GM11168 (cell line): ENCODE data around the gene TAOK1.
"Not testable (repeated sequence)": the region's sequence is repeated elsewhere in the genome, so short reads cannot be mapped to it uniquely, and the experiment has no call there.

Experiments
- in situ Hi-C: fragments of 300-500 bp; cut with MboI; formaldehyde crosslinking; loops from one replicate; pipeline ENCODE4 v1.12.0; 2022; ENCODE audit warnings: low sequenced_read_pairs; ENCODE audit not compliant: unreplicated experiment

Gene TAOK1

DNA sequence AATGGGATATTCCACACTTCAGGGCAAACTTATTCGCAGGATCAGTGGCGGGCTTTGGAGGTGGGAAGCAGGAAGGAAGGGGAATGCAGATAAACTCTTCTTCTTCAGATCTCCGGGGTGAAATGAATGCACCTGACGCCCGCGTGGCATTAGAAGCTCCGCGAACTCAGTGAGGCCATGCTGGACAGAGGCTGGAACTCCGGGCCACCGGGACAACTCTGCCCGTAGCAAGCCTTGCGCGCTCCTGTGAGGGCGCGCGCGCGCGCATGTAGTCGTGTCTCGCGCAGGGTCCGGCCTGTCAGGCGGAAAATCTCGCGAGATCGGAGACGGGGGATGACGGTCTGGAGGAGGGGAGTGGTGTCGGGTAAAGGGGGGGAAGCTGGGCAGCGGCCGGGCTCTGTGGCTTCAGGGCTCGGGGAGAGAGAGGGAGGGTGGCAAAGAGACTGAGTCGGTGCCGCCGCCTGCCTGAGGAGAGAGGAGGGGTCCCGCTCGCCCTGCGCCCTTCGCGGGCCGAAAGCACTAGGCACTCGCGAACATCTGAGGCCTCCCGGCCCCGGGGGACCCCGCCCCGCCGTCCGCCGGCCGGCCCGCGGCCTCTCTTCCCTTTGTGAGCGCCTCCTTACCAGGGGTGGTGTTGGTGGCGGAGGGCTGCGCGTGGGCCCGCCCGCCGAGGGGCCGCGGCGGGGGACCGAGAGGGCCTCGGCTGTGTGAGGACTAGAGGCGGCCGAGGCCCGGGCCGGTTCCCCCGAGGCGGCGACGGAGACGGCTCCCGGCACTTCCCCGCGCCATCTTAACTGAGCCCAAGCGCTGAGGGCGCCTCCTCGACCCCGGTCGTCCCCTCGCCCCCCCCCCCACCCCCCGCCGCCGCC lies at the start of gene TAOK1:
Gene TAOK1 (plus strand): TSS at position 382 of the 869 bp plus-strand sequence. CDS start 61,186 bp downstream, outside the sequence.
- in situ Hi-C loops, result no loop called here

GRCh38 chr17:29341726-29342125 lies 48.4 kb upstream of the TAOK1 start:
- in situ Hi-C loops, result no loop called here

DNA sequence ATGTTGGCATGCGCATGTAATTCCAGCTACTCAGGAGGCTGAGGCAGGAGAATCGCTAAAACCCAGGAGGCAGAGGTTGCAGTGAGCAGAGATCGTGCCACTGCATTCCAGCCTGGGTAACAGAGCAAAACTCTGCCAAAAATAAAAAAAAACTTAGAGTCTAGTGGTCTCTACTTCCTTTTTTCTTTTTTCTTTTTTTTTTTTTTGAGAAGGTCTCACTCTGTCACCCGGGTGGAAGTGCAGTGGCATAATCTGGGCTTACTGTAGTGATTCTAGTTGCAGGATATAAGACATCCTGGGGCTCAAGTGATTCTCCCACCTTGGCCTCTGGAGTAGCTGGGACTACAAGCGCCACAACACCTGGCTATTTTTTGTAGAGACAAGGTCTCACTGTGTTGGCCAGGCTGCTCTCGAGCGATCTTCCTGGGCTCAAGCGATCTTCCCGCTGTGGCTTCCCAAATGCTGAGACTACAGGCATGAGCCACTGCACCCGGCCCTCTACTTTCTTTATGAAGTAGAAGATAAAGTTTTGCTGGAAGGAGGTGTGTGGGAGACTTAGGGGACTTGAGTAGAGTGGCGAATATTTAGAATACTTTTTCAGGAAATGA lies 47.9 kb upstream of the TAOK1 start:
- in situ Hi-C loops, result no loop called here

DNA sequence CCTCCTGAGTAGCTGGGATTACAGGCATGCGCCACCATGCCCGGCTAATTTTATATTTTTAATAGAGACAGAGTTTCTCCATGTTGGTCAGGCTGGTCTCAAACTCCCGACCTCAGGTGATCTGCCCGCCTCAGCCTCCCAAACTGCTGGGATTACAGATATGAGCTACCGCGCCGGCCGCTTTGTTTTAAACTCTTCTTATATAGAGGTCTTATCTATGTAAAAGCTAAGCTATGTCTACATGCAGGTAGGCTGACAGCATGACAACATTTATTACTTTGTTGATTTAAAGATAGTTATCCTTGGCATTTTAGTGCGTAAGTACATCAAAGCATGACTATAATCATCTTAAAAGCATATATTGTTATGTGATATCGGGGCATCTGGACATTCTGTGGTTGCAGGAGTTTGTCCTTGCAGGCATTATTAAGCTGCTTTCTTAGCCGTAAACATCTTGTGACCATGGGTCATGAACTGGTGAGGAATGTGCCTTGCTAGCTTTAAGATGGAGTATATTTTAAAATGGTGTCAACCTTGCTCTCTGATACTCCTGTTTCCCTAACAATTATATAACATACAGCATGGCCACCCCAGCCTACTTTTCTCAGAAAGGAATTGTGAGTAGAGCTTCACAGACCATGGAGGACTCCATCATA lies 45.8 kb upstream of the TAOK1 start:
- in situ Hi-C loops, result no loop called here

DNA sequence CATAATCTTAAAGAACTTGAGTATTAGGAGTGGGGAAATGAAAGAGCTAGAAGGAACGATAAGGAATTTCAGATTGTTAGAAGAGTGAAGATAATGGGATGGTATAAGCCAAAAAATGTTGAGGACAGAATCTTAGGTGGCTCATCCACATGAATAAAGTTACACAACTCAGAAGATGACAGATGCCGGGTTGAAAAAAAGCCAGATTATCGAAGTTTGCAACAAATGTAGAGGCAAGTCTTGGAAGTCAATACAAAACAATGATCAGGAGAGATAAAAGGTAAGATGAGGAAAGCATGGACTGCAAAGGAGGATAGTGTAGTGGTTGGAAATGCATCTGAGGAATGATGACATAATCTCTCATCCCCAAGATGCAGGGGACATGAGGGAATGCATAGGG lies 45.1 kb upstream of the TAOK1 start:
- in situ Hi-C loops, result no loop called here

- in situ Hi-C loops, result not testable (repeated sequence)
These were observed 44.7 kb upstream of the TAOK1 start for GRCh38 chr17:29345470-29345869.

- in situ Hi-C loops, result no loop called here
These were observed 43.7 kb upstream of the TAOK1 start for GRCh38 chr17:29346462-29346861.

- in situ Hi-C loops, result no loop called here
These were observed 42.1 kb upstream of the TAOK1 start for GRCh38 chr17:29347831-29348629.

DNA sequence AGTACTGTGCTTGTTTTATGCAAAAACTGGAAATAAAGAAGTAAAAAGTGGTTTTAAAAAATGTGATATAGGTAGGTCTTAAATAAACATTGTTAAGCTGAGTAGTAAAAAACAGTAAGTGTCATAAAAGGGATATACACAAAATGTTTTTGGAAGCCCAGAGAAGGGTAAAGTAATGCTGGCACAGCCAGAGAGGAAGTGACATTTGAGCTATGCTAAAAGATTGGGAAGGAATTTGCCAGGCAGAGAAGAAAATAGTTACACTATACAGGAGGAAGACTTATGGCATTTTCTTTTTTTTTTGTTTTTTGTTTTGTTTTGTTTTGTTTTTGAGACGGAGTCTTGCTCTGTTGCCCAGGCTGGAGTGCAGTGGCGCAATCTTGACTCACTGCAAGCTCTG lies 40.8 kb upstream of the TAOK1 start:
- in situ Hi-C loops, result no loop called here

DNA sequence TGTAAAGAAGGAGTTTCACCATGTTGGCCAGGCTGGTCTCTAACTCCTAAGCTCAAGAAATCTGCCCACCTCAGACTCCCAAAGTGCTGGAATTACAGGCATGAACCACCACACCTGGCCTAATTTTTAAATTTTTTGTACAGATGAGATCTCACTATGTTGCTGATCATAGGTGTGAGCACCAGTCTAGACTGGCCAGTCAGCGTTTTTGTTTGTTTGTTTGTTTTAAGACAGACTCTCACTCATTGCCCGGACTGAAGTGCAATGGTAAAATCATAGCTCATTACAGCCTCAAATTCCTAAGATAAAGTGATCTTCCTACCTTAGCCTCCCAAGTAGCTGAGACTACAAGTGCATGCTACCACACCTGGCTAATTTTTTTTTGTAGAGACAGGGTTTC lies 38.0 kb upstream of the TAOK1 start:
- in situ Hi-C loops, result no loop called here

- in situ Hi-C loops, result no loop called here
These were observed 32.9 kb upstream of the TAOK1 start for GRCh38 chr17:29357232-29357631.

DNA sequence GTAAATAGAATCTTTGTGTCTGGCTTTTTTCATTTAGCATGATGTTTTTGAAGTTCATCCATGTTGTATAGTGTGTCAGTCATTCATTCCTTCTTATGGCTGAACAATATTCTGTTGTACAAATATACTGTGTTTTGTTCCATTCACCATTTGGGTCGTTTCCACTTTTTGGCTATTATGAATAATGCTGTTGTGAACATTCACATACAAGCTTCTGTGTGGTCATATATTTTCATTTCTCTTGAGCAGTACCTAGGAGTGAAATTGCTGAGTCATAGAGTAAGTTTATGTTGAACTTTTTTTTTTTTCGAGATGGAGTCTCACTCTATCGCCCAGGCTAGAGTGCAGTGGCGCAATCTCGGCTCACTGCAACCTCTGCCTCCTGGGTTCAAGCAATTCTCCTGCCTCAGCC lies 32.3 kb upstream of the TAOK1 start:
- in situ Hi-C loops, result no loop called here

DNA sequence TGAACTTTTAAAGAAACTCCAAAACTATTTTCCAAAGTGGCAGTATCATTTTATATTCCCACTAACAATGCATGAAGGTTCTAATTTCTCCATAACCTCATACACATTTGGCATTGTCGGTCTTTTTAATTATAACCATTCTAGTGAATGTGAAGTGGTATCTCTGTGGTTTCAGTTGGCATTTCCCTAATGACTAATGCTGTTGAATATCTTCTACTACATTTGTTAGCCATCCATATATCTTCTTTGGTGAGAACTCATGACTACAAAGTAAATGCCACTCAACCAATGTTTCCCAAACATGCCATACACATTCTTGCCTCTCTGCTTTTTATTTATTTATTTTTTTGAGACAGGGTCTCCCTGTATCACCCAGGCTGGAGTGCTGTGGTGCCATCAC lies 31.7 kb upstream of the TAOK1 start:
- in situ Hi-C loops, result no loop called here

DNA sequence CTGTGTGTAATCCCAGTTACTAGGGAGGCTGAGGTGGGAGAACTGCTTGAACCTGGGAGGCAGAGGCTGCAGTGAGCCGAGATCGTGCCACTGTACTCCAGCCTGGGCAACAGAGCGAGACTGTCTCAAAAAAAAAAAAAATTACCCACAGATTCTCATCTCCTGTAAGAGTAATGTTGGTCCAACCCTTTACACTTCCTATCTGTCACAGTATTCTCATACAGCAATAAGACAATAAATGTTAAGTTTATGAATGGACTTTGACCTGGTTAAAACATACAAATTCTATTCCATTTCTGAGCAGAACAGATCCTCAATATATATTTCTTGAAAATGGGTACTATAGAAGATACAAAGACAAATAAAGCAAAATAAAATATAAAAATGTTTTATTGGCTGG lies 30.4 kb upstream of the TAOK1 start:
- in situ Hi-C loops, result no loop called here

- in situ Hi-C loops, result no loop called here
These were observed 26.4 kb upstream of the TAOK1 start for GRCh38 chr17:29363716-29364115.

DNA sequence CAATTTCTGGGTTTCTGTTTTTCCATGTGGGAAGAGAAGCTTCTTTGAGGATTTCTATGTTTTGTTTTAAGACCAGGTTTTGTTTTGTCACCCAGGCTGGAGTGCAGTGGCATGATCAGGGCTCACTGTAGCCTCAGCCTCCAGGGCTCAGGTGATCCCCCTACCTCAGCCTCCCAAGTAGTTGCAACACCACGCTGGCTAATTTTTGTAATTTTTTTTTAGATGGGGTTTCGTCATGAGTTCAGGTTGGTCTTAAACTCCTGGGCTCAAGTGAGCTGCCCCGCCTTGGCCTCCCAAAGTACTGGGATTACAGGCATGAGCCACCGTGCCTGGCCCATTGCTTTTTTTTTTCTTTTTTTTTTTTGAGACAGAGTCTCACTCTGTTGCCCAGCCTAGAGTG lies 25.5 kb upstream of the TAOK1 start:
- in situ Hi-C loops, result no loop called here

DNA sequence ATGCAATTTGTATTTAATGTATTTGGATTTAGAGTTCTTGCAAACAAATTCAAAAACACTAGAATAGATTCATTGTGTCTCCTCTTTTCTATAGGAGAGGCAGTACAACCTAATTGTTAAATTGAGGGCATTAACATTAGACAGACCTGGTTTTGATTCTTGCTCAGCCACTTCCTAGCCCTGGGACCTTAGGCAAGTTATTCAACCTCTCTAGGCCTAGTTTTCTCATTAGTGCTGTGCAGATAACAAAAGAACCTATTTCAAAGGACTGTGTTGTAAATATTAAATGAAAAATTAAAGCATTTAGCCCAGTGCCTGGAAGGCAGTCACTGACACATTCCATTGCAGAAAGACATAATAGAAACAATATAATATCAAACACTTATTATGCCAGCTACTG lies 22.0 kb upstream of the TAOK1 start:
- in situ Hi-C loops, result no loop called here

DNA sequence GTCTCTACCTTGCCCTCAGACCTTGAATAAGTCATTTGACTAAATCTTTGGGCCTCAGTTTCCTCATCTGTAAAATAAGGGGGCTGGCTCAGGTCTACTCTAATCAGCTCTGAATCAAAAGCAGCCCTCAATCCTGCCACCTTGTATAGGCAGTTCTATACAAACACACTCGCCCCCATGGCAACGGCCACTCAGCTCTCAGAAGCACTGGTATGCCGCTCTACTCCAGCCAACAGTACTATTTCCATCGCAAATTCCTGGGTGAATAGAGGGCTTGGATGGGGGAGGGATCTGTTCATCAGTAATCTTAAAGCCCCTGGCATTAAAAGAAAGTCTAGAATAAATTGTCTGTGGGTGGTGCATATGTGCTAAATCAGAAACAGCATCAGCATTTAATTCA lies 21.2 kb upstream of the TAOK1 start:
- in situ Hi-C loops, result no loop called here

- in situ Hi-C loops, result loop anchor here (10.0 kb wide), 1 partner anchor 165 kb away; no protein-coding TSS in a partner anchor
These were observed 20.1 kb upstream of the TAOK1 start for GRCh38 chr17:29369831-29370735.
